K562 (cell line): ENCODE results near the gene CYP2W1. TPM values are rescaled to one million over a fixed set of nuclear protein-coding genes. Genes with fewer than 3 reads are reported as not detected.

Experiments used
- ATAC-seq: fragments of 200-7000 bp; cut with Tn5 transposase; 3 replicates; pipeline ENCODE4 v1.9.1; 2020; ENCODE audit warnings: moderate library complexity
- BruUV-seq: library from RNA; stranded (reverse); fragments of 400-500 nt; replicated peaks from 2 replicates; lab custom pipeline; 2021; lab: Mats Ljungman, UMichigan
- CTCF ChIA-PET: fragments of 300-600 bp; formaldehyde crosslinking; extraction: SDS; loops from one replicate; lab custom pipeline; 2021; ENCODE audit warnings: low intra/inter-chr PET ratio; lab: Yijun Ruan, JAX
- POLR2A ChIA-PET: fragments of 300-600, 350-650 bp; sonication (Branson Sonifier 250); formaldehyde crosslinking; extraction: SDS; loops from one replicate; lab custom pipeline; 2021; ENCODE audit warnings: antibody characterized with exemption, inconsistent platforms; lab: Yijun Ruan, JAX
- DNase-seq, 4 experiments: peaks; one replicate each; pipeline versions ENCODE4 v3.0.0 to v3.0.0-alpha.2; 2011 to 2018; ENCODE audit warnings: low spot score in 3 of 4, mixed read lengths in 3 of 4; ENCODE audit errors: extremely low read depth in 1 of 4
- FAIRE-seq: peaks from 2 replicates; lab custom pipeline; 2011; peaks lifted over from hg19 to GRCh38; lab: Jason Lieb, UNC
- H2AFZ ChIP-seq: 2 replicates; pipeline ENCODE4 v1.6.0; 2011; ENCODE audit warnings: low read depth, low read length, control low read depth, inconsistent platforms
- H3K27ac ChIP-seq: fragments of 200-600 bp; 3 replicates; pipeline ENCODE4 v1.8.0; 2011; ENCODE audit warnings: low read depth, mild to moderate bottlenecking, control low read depth, inconsistent platforms, low read length, moderate library complexity, mixed read lengths; ENCODE audit errors: extremely low read depth
- H3K27me3 ChIP-seq, 2 experiments: fragments of 300-600 bp in 1 of 2; 2 replicates in 1 of 2; 3 replicates in 1 of 2; pipeline versions ENCODE4 v1.6.0 to v1.8.0; 2011; ENCODE audit warnings: inconsistent platforms in 2 of 2, low read length in 2 of 2, mild to moderate bottlenecking in 1 of 2, mixed read lengths in 1 of 2, moderate library complexity in 1 of 2; ENCODE audit not compliant: control insufficient read depth in 2 of 2, insufficient read depth in 2 of 2
- H3K36me3 ChIP-seq: fragments of 300-600 bp; 3 replicates; pipeline ENCODE4 v1.8.0; 2011; ENCODE audit warnings: mild to moderate bottlenecking, low read length, inconsistent platforms; ENCODE audit not compliant: control insufficient read depth, insufficient read depth
- H3K4me1 ChIP-seq, 2 experiments: fragments of 200-600 bp in 1 of 2; replicated peaks in 1 of 2; 2 replicates in 1 of 2; 3 replicates in 1 of 2; pipeline versions ENCODE4 v1.5.1 to v1.8.0; 2011; ENCODE audit warnings: inconsistent platforms in 2 of 2, low read length in 2 of 2, mild to moderate bottlenecking in 1 of 2, mixed read lengths in 1 of 2, moderate library complexity in 1 of 2; ENCODE audit not compliant: control insufficient read depth in 2 of 2, insufficient read depth in 2 of 2
- H3K4me2 ChIP-seq: 2 replicates; pipeline ENCODE4 v1.6.1; 2011; ENCODE audit warnings: low read length, control low read depth, inconsistent platforms, mixed read lengths; ENCODE audit not compliant: insufficient read depth
- H3K4me3 ChIP-seq: fragments of 200-600 bp; sonication (generic), shearing (Covaris generic); 2 replicates; pipeline ENCODE4 v1.5.1; 2016; ENCODE audit warnings: control low read depth, inconsistent platforms
- H3K79me2 ChIP-seq: fragments of 200-600 bp; 3 replicates; pipeline ENCODE4 v1.8.0; 2011; ENCODE audit warnings: low read length, inconsistent platforms; ENCODE audit not compliant: control insufficient read depth, insufficient read depth
- H3K9ac ChIP-seq, 2 experiments: 2 replicates each; pipeline versions ENCODE4 v1.6.0 to v1.6.1; 2011; ENCODE audit warnings: low read depth in 2 of 2, low read length in 2 of 2, control low read depth in 1 of 2, inconsistent platforms in 1 of 2, mild to moderate bottlenecking in 1 of 2, mixed read lengths in 1 of 2; ENCODE audit not compliant: insufficient read depth in 1 of 2
- H3K9me1 ChIP-seq: one replicate; pipeline ENCODE4 v1.6.0; 2011; ENCODE audit warnings: inconsistent platforms, mild to moderate bottlenecking, low read length, moderate library complexity; ENCODE audit not compliant: control insufficient read depth, insufficient read depth
- H3K9me3 ChIP-seq: replicated peaks from 2 replicates; pipeline ENCODE4 v1.5.1; 2011; ENCODE audit warnings: low read depth, low read length, inconsistent platforms; ENCODE audit not compliant: control insufficient read depth, insufficient read depth
- H4K20me1 ChIP-seq: replicated peaks from 2 replicates; pipeline ENCODE4 v1.6.1; 2011; ENCODE audit warnings: low read length, inconsistent platforms, mixed read lengths; ENCODE audit not compliant: control insufficient read depth, insufficient read depth
- ZNF263 ChIP-seq: sonication (generic); formaldehyde crosslinking; IDR thresholded peaks from 2 replicates; pipeline ENCODE4 v1.8.0; 2022; ENCODE audit warnings: mild to moderate bottlenecking, missing genetic modification reagents, borderline replicate concordance
- WGBS: fragments of 100-300 bp; shearing (Covaris generic); methylation state at CpG from one replicate; pipeline ENCODE4 v1.1.6; 2016; ENCODE audit warnings: low coverage, mixed read lengths; ENCODE audit not compliant: insufficient coverage; ENCODE audit errors: missing lambda C conversion rate; 5-methylcytosine and 5-hydroxymethylcytosine counted together
- in situ Hi-C: fragments of 300-500 bp; cut with MboI; formaldehyde crosslinking; loops from 4 replicates; pipeline ENCODE4 v1.15.0; 2018; ENCODE audit warnings: inconsistent platforms, mixed read lengths
- intact Hi-C: fragments of 100-400 bp; cut with micrococcal nuclease; formaldehyde crosslinking; loops from 2 replicates; pipeline ENCODE4 v1.14.2; 2022
- polyA plus RNA-seq, 8 experiments: library from polyadenylated mRNA; depleted of rRNA in 4 of 8; stranded (reverse) in 5 of 8; unstranded in 3 of 8; fragments of >200 nt; fragmentation: Nextera tagmentation in 2 of 8; fragmentation: Illumina TruSeq in 1 of 8; extraction: Ambion mirVana in 2 of 8; extraction: Trizol in 1 of 8; gene quantifications; 2 replicates each; pipeline versions ENCODE4 v1.2.1 to v1.2.3, GENCODE V29; 2011 to 2014; ENCODE audit warnings: inconsistent platforms in 1 of 8, missing spikeins in 1 of 8
- total RNA-seq, 7 experiments: library from RNA; depleted of rRNA in 6 of 7; stranded (reverse); fragments of >200 nt in 6 of 7; fragmentation: Illumina TruSeq in 2 of 7; extraction: Trizol in 2 of 7; gene quantifications; 2 replicates each; pipeline versions ENCODE4 v1.2.1 to v1.2.3, GENCODE V29; 2011 to 2021; ENCODE audit warnings: low replicate concordance in 1 of 7
- TF ChIP-seq, protein P1 (sequence below), 2 experiments: fragments of 250-450 bp in 1 of 2; fragments of 450-650 bp in 1 of 2; sonication (Bioruptor Pico) in 1 of 2; IDR thresholded peaks; 2 replicates each; pipeline versions ENCODE4 v1.6.1 to v1.8.0; 2016 to 2021; ENCODE audit warnings: mild to moderate bottlenecking in 2 of 2, moderate library complexity in 2 of 2, missing compliant biosample characterization in 1 of 2, missing genetic modification characterization in 1 of 2

CYP2W1 gene
- total and polyA plus RNA-seq, 9 of the 15 experiments (the other 6 are each of a cell fraction or from before 2014, with no cell fraction given) = not detected

DNA sequence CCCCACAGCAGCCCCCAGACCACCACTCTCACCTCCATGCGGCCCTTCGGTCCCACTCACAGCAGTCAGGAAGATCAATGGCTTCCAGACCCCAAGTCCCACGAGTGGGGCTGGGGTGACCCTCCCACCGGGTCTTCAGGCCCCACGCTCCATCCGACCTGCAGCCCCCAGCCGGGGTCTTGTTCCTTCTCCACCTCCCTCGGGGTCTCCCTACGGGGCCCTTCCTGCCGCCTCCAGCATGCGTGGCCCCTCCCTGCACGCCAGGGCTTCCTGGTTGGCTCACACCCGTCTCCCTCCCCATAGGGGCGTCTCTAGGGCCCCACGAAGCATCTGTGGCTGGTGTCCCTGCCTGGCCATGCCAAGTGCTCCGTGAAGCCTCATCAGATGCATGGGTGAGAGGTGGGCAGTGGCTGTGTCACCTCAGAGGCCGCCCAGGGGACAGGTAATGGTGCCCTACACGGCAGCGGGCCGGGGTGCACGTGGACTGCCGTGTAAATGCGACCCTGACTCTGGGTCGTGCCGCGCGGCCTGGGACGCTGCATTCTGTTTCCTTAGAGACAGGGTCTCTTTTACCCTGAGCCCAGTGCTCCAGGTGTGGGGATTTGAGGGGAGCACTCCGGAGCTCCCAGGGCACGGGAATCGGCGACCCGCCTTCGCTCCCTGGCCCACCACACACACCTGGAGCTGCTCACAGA is 48.4 kb upstream of the CYP2W1 start:
- BruUV-seq = no TSS peak
- CTCF ChIA-PET = interaction anchor here (0.6 kb wide), 1 partner anchor 722 kb away, joined by 3 read pairs; no protein-coding TSS in a partner anchor
- WGBS = 20% methylated on average over 28 of the region's 34 CpGs
- Histone ChIP-seq H3K36me3 (no peaks in the 10 kb centered on the region), H3K27ac (no peak overlapping the region), H3K9me1 (no peaks in the 10 kb centered on the region), H4K20me1 (0 out of 2 replicates have a peak, but pooled peaks cover 4% of the 10 kb centered on the region), H3K9me3 (no peaks in the 10 kb centered on the region), H3K79me2 (no peaks in the 10 kb centered on the region), H3K27me3 (peaks cover 2 to 36% of the 10 kb centered on the region in 2 experiments; a peak in 3 of 5 replicates), H3K4me2 (no peak overlapping the region), H2AFZ (no peak overlapping the region), H3K4me3 (no peak overlapping the region), H3K4me1 (peaks cover 0 to 28% of the 10 kb centered on the region in 2 experiments; a peak in 2 of 5 replicates), H3K9ac (no peak overlapping the region)
- TF ChIP-seq, protein P1, sequence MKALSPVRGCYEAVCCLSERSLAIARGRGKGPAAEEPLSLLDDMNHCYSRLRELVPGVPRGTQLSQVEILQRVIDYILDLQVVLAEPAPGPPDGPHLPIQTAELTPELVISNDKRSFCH (CRISPR knock-in tag; IDR thresholded peaks at IDR 0.05) = no peak
- TF ChIP-seq, protein P1 (tag; IDR thresholded peaks at IDR 0.05) = no peak
- TF ChIP-seq ZNF263 (CRISPR knock-in tag) = 0 out of 2 replicates have a peak, but pooled peaks have one; percentile 41
- in situ Hi-C loops (no loop called here), intact Hi-C loops (no loop called here)
- DNase-seq (peak in 2 of 4 experiments; percentile 40 to 47), ATAC-seq (0 out of 3 replicates have a peak, but pooled peaks have one; percentile 21), FAIRE-seq (no peak)
- POLR2A ChIA-PET = interaction anchor here (1.0 kb wide), 1 partner anchor 11 kb away, joined by 3 read pairs; no protein-coding TSS in a partner anchor
